Activated CD4-positive, alpha-beta T cell treated with anti-CD3 and anti-CD28 coated beads for 1 hour (primary cell): ENCODE measurements around the gene OR10G7.

Experiments
- DNase-seq: peaks from one replicate; pipeline ENCODE4 v3.0.0-alpha.2; 2020

The OR10G7 gene, protein sequence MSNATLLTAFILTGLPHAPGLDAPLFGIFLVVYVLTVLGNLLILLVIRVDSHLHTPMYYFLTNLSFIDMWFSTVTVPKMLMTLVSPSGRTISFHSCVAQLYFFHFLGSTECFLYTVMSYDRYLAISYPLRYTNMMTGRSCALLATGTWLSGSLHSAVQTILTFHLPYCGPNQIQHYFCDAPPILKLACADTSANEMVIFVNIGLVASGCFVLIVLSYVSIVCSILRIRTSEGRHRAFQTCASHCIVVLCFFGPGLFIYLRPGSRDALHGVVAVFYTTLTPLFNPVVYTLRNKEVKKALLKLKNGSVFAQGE

DNA sequence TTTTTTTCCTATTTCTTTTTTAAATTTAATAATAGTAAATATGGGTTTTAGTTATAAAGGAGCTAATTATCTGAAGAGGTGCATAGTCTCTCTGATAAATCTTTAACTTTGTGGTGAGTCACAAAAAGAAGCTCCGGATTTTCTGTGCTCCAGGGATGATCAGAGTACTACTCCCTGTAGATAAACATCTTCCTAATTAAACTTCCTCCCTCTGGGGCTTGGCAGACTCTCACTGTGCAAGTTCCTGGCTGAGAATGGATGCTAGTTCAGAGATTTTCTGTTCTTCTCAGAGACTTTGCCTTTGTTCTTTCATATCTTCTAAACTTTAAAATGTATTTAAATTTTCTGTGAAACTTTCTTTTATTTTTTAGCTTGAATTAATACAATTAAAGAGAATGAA is at the start of gene OR10G7:
TSS of gene OR10G7 (minus strand) at position 72 of the 400 bp plus-strand sequence. CDS start 2,324 bp downstream, outside the sequence.
- no peak for DNase-seq

DNA sequence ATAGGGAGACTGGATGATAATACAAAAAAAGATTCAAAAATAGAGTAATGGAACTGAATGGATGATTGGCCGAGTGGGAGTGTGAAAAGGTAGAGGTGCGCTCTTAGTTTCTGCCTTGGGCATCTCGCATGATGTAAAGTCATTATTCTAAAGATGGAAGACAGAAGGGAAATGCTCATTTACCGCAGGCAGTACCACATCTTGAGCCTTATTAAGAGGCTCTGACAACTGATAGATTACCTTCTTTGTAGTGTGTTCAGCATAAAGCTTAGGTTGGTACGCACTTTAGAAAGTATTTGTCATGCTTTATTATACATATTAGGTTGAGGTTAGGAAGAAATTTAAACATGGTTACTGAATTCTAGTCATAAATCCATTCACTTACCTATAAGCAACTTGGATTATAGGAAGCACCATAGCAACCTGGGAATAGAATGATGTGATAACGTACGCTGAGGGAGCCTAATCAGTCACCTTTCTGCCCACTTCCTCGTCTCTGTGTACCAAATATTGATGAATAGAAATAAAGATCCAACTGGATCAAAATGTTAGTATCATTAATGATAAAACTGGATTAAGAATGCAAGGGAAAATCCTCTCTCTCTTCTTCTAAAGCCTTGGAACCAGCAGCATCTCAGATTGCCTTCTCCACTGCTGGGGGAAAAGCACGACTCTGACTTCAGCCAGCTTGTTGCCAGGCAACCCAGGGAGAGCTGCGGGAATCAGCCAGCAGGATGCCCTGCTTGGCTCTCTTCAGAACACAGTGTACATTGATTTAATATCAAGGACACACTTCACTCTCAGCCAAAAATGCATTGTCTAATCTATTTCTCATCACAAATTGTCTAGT is 45.1 kb upstream of the OR10G7 start:
- DNase-seq: no peak

DNA sequence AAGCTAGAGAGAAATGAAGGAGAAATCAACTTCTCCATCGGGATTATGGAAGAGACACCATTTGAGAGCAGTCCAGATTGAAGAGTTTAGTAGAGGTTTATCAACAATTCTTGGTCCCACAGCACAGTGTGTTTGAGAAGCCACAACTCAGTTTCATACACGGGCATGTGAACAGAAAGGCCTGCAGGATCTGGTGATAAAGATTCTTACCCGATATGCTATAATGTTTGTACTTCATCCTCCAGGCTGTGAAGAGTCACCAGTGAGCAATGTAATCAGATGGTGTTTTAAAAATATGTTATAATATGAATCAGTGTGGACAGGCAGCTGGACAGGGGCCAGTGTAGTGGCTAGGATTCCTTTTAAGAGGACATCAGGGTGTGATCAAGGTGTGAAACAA is 44.5 kb upstream of the OR10G7 start:
- DNase-seq: no peak

DNA sequence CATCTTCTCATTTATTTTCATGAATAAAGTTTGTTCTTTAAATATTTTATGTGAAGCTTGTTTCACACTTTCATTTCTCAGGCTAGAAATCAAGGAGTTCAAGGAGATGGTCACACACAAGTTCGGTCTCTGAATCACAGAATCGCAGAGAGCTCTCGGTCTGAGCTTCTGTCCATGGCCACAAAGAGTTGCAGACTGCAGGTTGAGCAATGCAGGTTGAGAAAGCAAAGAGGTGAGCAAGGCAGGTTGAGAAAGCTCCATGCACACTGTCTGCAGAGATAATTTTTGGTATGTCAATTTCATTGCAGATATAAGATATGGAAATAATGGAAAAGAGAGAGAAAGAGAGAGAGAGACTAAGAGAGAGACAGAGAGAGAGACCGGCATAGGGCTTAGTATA is 41.2 kb upstream of the OR10G7 start:
- no peak for DNase-seq

DNA sequence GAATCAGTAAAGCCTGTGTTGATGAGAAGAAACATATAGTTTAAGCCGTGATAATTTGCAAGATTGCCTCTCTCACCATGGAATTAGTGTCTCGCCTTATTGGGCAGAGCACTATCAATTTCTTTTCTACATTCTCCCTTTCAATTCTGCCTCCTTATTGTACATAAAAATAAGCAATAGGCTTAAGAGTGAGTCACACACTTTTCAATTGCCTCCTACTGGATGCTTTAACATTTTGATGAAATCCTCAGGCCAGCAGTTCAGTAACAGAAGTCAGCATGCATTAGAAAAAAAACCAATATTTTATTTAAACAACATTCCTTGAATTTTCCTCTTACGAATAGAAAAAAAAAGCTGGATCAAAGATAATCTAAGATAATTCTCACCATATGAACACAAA is 40.4 kb upstream of the OR10G7 start:
- DNase-seq: no peak

DNA sequence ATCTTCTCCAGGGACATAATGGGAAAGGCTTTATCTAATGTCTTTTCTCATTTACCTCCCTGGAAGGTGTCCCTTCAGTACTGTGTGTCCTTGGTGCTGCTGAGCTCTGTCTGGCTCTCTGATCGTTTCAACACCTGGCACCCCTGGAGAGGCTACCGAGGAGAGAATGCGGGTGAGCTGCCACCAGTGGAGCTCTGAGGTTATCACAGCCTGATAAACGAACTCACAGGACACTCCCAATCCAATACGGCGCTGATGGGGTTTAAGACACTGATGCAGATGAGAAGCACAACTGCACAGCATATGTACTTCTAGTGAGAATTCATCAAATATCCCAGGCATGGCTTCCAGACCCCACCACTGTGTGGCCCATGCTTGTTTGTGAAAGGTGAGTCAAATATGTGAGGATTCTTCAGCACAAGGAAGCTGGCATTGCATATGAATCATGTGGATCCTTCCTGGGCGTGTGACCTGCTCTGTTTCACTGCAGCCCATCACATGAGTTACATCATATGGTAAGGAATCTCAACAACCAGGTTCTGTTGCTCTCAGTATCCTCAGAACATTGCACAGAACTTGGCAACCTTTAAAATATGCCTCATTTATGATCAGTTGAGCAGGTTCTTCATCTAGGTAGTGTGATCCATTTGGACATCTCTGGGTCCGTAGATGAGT is 39.3 kb upstream of the OR10G7 start:
- DNase-seq: no peak

DNA sequence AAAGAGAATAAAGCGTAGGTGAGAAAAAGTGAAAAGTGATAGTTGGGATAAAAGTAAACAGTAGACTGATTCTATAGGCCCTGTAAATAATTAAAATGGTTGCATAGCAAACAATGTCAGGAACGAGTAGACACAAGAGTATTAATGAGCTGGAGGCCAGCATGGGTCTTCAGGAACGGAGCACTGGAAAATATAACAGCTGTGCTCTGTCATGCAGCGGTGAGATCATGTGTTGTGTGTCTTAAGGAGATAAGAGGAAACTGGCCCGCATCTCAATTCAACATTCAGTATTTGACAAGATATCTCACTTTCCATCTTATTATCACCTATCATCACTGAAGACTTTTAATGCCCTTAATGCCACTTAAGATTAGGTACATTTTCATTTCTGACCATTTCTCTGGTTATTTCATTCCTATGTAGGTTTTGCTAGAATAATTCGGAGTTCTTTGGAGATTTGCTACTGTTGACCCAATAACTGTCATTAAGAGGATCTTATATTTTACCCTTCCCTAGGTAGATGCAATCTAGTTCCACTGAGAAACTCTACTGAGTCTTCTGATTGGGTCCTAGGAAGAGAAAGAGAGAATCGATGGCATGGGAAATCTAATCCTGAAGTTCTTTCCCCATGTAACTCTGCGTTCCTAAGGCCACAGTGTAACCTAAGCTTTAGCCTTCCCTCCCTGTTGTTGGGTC is 38.7 kb upstream of the OR10G7 start:
- no peak for DNase-seq

DNA sequence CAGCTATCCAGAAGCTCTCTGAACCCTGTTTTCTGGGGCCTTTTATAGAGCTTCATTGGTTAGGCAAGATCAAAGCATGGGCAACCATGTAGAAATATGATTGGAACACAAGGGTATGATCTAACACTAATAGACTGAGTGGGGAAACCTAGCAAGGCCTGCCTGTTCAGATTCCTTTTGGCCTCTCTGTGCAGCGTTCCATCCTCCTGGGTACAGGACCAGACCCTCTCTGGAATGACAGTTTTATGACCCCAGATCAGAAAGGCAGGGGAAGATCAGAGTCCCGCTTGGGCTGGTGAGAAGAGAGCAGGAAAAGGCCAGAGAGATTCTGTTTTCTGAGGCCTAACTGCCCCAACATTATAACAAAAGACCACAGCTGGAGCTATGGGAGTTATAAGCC is 37.5 kb upstream of the OR10G7 start:
- DNase-seq: no peak

DNA sequence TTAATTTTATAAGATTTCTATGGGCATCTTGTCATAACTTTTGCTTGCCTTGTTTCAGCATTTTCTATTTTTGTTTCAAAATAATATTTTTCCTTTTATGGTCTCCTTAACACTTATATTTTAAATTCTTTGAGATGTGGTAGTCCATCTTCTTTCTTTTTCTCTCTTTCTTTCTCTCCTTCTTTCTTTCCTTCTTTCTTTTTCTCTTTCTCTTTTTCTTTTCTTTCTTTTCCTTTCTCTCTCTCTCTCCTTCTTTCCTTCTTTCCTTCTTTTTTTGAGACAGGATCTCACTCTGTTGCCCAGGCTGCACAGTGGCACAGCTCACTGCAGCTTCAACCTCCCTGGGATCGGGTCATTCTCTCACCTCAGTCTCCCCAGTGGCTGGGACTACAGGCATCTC is 36.1 kb upstream of the OR10G7 start:
- no peak for DNase-seq

DNA sequence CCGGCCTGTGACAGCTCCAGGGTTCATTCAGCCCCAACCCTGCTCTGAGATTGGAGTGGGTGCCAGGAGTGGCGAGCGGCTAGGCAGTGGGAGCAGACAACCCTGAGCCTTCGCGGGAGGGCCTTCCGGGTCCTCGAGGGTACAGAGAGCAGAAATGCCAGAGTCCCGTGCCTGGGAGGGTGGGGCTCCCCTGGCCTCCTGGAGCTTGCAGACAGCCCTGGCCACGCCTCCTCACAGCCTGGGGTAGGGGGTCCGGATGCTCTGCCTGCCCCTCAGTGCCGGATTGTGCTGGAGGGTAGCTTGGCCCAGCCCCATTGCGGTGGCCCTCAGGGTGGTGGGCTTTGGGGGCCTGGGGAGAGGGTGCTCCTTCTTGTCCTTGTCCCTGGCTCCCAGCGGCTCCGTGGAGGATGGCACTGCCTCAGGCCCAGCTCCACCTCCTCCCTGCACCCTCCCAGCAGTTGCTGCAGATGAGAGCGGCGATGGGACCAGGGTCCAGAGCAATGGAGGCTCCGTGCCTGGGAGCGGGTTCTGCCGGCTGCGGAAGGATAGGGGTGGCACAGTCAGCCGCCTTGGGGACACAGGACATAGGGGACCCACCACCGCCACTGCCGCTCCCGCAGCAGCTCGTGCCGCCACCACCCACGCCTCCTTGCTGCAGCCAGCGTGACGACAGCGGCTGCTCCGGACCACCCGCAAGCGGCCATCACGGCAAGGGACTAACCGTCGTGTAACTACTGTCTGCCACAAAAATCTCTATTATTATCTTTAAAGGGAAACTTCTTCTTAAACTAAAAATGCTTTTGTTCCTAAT is 34.9 kb upstream of the OR10G7 start:
- no peak for DNase-seq

DNA sequence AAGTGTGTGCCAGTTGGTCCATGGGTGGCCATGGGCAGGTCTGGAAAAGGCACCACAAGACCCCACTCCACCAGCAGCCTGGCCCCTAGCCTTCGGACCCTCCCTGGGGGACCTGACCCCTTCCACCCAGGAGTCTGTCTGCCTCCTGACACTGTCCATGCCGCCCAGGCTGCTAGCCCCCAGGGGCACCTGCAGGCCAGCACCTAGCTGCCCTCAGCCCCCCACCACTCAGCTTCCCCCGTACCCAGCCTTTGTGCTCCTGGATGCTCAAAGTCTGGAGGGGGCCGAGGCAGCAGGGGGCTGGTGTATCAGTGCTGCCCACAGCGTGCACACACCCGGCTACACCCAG is 34.3 kb upstream of the OR10G7 start:
- no peak for DNase-seq

DNA sequence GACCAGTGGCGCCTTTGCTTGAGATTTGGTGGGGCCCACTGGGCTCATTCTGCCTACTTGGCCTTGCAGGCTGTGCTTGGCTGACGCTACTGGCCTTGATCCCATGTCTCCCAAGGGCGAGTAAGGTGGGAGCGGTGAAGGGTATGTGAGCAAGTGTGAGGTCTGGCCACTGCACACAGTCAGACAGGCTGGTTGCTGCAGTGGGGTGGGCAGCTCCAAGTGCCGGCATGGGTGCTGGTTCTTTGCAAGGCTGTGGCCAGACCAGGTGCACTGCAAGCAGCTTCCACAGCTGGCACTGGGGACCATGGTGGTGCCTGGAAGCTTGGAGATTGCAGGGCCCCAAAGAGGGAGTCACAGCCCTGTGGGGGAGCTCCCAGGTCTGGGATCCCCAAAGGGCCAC is 33.4 kb upstream of the OR10G7 start:
- no peak for DNase-seq

DNA sequence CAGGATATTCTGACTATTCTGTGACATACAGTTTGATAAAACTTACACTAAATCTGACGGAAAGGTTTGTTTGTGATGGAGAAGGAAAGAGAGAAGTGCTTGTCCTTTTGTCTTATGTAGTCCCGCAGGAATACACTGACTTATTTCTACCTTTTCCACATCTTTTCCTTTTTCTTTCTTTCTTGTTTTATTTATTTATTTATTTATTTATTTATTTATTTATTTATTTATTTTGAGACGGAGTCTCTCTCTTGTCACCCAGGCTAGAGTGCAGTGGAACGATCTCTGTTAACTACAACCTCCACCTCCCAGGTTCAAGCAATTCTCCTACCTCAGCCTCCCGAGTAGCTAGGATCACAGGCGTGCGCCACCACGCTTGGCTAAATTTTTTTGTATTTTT is 31.0 kb upstream of the OR10G7 start:
- DNase-seq: no peak

DNA sequence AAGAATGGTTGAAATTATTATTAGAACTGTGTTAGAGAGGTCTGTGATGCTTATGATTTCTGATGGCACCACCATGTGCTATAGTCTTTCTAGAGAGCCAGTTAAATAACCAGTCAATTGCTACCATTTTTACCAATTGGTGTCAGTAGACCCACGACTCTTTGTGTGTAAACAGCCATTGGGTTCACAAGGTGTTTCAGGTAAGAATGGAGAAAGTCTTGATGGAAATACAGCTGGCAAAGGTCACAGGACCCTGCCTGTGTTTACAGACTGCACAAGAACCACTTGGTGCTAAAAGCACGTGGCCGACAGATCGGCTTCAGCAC is 30.5 kb upstream of the OR10G7 start:
- DNase-seq: no peak

DNA sequence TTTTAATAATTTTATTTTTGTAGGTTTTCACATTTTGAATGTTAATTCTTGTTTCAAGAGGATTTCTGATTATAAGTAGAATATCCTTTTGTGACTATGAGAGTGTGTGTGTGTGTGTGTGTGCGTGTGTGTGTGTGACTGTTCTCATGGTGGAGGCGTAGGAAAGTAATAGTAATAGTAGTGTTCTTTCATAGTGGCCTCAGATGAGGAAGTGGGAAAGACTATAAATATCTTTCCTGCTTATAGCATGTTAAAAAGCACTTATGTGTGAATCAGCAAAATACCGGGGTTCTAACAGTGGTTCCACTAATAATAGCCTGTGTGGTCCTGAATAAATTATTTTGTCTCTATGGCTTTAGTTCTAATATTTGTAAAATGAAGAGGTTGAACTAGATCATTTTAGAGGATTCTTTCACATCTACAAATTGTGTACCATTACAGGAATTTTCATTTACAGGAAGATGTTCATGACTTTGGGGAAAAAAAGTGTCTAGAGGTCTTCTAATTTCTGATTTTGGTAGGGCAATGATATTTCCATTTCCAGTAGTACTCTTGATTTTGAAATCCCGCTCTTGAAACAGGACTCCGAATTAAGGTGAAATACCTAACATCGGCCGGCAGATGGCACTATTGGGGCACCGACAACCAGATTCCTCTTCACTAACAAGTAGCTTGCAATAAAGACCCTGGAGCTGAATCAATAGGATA is 29.9 kb upstream of the OR10G7 start:
- peak; percentile 46 for DNase-seq

DNA sequence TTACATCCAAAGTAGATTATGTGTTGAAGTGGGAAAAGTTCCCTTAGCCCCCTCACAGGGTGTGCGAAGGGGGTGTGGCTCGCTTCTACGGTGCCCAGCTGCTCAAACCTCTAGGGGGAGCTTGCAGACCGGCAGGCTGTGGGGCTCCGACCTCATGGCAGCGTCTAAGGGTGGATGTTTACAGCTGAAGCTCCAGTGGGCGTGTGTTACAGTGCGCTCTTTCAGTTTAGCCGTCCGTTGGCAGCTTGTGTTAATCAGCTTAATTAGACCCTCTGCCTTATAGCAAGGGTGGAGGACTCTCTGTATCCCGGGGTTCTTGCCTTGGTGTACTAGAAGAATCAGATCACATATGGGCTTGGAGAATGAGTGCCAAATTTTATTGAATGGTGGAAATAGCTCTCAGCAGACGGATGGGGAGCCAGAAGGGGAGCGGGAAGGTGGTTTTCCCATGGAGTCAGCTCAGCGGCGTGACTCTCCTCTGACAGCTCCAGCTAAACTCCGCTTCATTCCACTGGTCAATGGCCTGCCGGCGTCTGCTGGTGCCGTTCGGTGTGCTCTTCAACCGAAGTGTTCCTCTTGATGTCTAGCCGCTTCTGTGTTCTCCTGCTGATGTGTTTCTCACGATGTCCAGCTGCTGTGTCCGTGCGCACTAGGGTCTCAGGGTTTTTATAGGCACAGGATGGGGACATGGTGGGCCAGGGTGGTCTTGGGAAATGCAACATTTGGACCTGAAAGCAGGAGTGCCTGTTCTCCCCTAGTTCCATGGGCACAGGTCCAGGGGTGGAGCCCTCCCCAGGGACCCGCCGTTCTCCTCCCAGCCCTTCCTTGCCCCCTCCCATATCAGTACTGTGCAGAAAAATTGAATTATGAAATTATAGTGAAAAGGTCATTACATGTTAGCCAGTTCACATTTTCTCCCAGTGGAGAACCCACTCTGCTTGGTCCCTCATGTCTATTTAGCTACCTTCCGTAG is 28.6 kb upstream of the OR10G7 start:
- DNase-seq: no peak

DNA sequence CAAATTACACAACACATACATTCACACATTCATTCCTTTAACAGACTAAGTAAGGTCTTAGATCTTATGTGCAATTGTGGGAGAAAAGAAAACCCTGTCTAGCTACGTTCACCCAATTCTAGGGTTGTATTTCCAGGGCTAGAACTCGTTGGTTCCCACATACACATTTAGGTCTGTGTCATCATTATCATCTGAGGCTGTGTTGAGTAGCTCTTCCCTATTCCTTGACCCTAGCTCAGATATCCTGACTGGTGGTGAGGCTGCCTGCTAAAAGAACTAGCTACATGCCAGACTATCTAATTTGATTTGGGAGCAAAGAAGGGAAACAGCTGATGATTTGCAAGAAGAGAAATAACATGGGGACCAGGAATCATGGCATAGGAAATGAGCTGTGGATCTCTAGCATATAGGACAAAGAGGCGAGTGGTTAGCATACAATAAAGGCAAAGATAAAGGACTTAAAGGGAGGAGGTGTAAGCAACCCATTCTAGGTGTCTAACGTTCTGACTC is 27.5 kb upstream of the OR10G7 start:
- DNase-seq: no peak

DNA sequence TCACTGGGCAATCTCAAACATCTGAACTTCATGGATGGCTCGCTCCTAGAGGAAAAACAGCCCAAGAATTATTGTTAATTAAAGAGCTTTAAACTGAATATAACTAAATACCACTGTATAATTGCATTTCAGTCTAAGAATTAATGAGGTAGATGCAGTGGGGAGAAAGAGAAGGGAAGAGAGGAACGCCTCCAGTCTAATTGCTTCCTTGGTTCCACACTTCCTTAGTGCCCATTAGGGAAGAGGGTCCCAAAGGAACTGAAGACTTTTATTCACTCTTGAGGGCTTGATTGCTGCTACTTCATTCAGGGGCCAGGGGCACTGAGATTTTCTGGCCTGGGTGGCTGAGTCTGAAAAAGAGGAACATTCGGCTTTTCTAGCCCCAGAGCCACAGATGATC is 11.8 kb upstream of the OR10G7 start:
- no peak for DNase-seq

DNA sequence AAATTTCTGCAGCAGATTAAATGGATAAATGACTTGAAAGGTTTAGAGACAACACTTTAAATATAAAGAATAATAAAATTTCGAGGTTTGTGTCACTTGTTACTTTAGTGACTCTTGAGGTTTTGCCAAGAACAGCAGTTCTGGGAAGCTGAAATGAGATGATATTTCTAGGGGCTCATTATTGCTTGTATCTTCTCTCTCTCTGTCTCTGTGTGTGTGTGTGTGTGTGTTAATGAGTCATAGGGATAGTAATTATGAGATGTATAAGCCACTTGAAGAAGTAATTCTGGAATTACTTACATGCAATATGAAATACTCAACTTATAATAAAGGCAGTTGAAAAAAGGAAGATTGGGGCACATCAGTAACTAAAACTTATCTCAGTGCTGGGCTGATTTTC is 9.6 kb upstream of the OR10G7 start:
- no peak for DNase-seq

DNA sequence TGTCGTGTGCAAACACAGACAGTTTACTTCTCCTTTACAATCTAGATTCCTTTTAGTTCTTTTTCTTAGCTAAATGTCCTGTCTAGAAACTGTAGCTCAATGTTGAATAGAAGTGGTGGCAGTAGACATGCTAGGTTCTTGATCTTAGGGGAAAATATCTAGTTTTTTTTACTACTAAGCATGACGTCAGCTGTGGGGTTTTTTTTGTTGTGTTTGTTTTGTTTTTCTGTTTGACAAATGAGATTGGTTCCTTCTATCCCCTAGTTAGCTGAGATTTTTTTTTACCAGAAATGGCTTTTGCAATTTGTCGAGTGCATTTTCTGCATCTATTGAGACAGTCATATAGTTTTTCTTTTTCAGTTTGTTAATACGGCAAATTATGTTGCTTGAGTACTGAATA is 2.3 kb upstream of the OR10G7 start:
- no peak for DNase-seq

DNA sequence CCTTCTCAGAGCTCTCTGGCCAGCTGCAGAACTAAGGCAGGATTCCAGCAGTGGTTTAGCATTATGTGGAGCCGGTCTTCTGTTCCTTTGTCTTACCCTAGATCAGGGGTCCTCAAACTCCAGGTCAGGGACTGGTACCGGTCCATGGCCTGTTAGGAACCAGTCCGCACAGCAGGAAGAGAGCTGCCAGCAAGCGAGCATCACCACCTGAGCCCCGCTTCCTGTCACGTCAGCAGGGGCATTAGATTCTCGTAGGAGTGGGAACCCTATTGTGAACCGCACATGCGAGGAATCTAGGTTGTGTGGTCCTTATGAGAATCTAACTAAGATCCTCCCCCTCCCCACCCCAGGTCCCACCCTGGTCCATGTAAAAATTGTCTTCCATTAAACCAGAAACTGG is 1.6 kb downstream of the OR10G7 start:
- no peak for DNase-seq
